HEK293T (cell line): Measurements from ENCODE around the gene PARVA.

Experiments used
- CTCF ChIA-PET: fragments of 350-600 bp; formaldehyde crosslinking; extraction: SDS; loops from one replicate; lab custom pipeline; 2021; ENCODE audit warnings: antibody characterized with exemption, inconsistent platforms; lab: Yijun Ruan, JAX
- POLR2A ChIA-PET: fragments of 350-600 bp; formaldehyde crosslinking; extraction: SDS; loops from one replicate; lab custom pipeline; 2020; ENCODE audit warnings: antibody characterized with exemption, inconsistent platforms; lab: Yijun Ruan, JAX
- DNase-seq: peaks from one replicate; pipeline ENCODE4 v3.0.0; 2012; ENCODE audit warnings: mixed read lengths; ENCODE audit errors: extremely low spot score
- ARNT ChIP-seq: fragments of 450-650 bp; IDR thresholded peaks from 2 replicates; pipeline ENCODE4 v1.6.1; 2017; ENCODE audit warnings: mild to moderate bottlenecking
- BHLHE40 ChIP-seq: fragments of 450-650 bp; IDR thresholded peaks from 2 replicates; pipeline ENCODE4 v1.6.1; 2016; ENCODE audit warnings: mild to moderate bottlenecking, moderate library complexity, borderline replicate concordance
- CTBP1 ChIP-seq: fragments of 450-650 bp; IDR thresholded peaks from 2 replicates; pipeline ENCODE4 v1.6.1; 2016; ENCODE audit warnings: borderline replicate concordance
- ELF4 ChIP-seq: fragments of 450-650 bp; IDR thresholded peaks from 2 replicates; pipeline ENCODE4 v1.6.1; 2017; ENCODE audit warnings: antibody characterized with exemption
- FOXA1 ChIP-seq: fragments of 450-650 bp; IDR thresholded peaks from 2 replicates; pipeline ENCODE4 v1.6.1; 2016; ENCODE audit warnings: mild to moderate bottlenecking
- FOXK2 ChIP-seq: fragments of 450-650 bp; IDR thresholded peaks from 2 replicates; pipeline ENCODE4 v1.6.1; 2016; ENCODE audit warnings: mild to moderate bottlenecking
- FOXM1 ChIP-seq: fragments of 450-650 bp; IDR thresholded peaks from 2 replicates; pipeline ENCODE4 v1.6.1; 2017; ENCODE audit warnings: mild to moderate bottlenecking, borderline replicate concordance
- HDGF ChIP-seq: fragments of 450-650 bp; IDR thresholded peaks from 2 replicates; pipeline ENCODE4 v1.6.1; 2017; ENCODE audit warnings: antibody characterized with exemption, borderline replicate concordance
- L3MBTL2 ChIP-seq: fragments of 450-650 bp; conservative IDR thresholded peaks from 2 replicates; pipeline ENCODE4 v1.6.1; 2016; ENCODE audit warnings: mild to moderate bottlenecking
- LEF1 ChIP-seq: fragments of 450-650 bp; IDR thresholded peaks from 2 replicates; pipeline ENCODE4 v1.6.1; 2017; ENCODE audit warnings: mild to moderate bottlenecking, borderline replicate concordance
- NFRKB ChIP-seq: fragments of 450-650 bp; IDR thresholded peaks from 2 replicates; pipeline ENCODE4 v1.6.1; 2016; ENCODE audit warnings: mild to moderate bottlenecking, moderate library complexity
- PKNOX1 ChIP-seq: fragments of 450-650 bp; IDR thresholded peaks from 2 replicates; pipeline ENCODE4 v1.6.1; 2016
- SP1 ChIP-seq: fragments of 450-650 bp; IDR thresholded peaks from 2 replicates; pipeline ENCODE4 v1.6.1; 2017
- SUZ12 ChIP-seq: fragments of 450-650 bp; IDR thresholded peaks from 2 replicates; pipeline ENCODE4 v1.6.1; 2016; ENCODE audit warnings: mild to moderate bottlenecking
- TARDBP ChIP-seq: fragments of 450-650 bp; IDR thresholded peaks from 2 replicates; pipeline ENCODE4 v1.6.1; 2016
- ZNF384 ChIP-seq: fragments of 450-650 bp; IDR thresholded peaks from 2 replicates; pipeline ENCODE4 v1.6.1; 2016

PARVA gene

GRCh38 chr11:12470236-12470635 is 92.9 kb downstream of the PARVA start:
- no peak for TF ChIP-seq SUZ12
- TF ChIP-seq HDGF, result no peak
- no peak for TF ChIP-seq LEF1
- TF ChIP-seq ARNT, result no peak
- no peak for TF ChIP-seq TARDBP
- no peak for TF ChIP-seq CTBP1
- TF ChIP-seq BHLHE40, result no peak
- TF ChIP-seq NFRKB, result no peak
- no peak for TF ChIP-seq ZNF384
- TF ChIP-seq PKNOX1, result no peak
- no peak for TF ChIP-seq L3MBTL2
- TF ChIP-seq SP1, result no peak
- no peak for TF ChIP-seq ELF4
- no peak for TF ChIP-seq FOXM1
- TF ChIP-seq FOXA1, result no peak
- ChIA-PET POLR2A (no interaction called here), CTCF (interaction anchor here (0.9 kb wide), 1 partner anchor 418 kb away, joined by 3 read pairs; no protein-coding TSS in a partner anchor)
- DNase-seq, result no peak

- POLR2A ChIA-PET, result interaction anchor here (1.1 kb wide), 1 partner anchor 37 kb away, joined by 3 read pairs; no protein-coding TSS in a partner anchor
- TF ChIP-seq L3MBTL2 (no peak), HDGF (no peak), TARDBP (no peak), FOXA1 (no peak), PKNOX1 (no peak), ZNF384 (no peak), FOXM1 (no peak), CTBP1 (no peak), FOXK2 (no peak), ARNT (no peak), LEF1 (no peak), NFRKB (no peak), SUZ12 (no peak), ELF4 (no peak), SP1 (no peak), BHLHE40 (no peak)
- CTCF ChIA-PET, result no interaction called here
- no peak for DNase-seq
Measured at GRCh38 chr11:12472401-12473005, 95.1 kb downstream of the PARVA start.

GRCh38 chr11:12473381-12473780 is 96.0 kb downstream of the PARVA start:
- ChIA-PET POLR2A (no interaction called here), CTCF (no interaction called here)
- DNase-seq, result no peak
- no peak for TF ChIP-seq SUZ12

GRCh38 chr11:12474871-12475270 is 97.5 kb downstream of the PARVA start:
- TF ChIP-seq PKNOX1 (no peak), ZNF384 (no peak), FOXK2 (no peak), FOXM1 (no peak), SP1 (no peak), BHLHE40 (no peak), TARDBP (no peak), L3MBTL2 (no peak), LEF1 (no peak)
- ChIA-PET CTCF (no interaction called here), POLR2A (no interaction called here)
- no peak for DNase-seq

GRCh38 chr11:12478743-12479142 is 101.4 kb downstream of the PARVA start:
- ChIA-PET POLR2A (no interaction called here), CTCF (no interaction called here)
- TF ChIP-seq ZNF384 (no peak), FOXM1 (no peak), PKNOX1 (no peak), SUZ12 (no peak), CTBP1 (no peak), TARDBP (no peak), FOXK2 (no peak), ELF4 (no peak), SP1 (no peak), ARNT (no peak), L3MBTL2 (no peak), NFRKB (no peak), BHLHE40 (no peak)
- no peak for DNase-seq

GRCh38 chr11:12480401-12480800 is 103.0 kb downstream of the PARVA start:
- no peak for TF ChIP-seq ZNF384
- no peak for TF ChIP-seq ARNT
- TF ChIP-seq FOXK2, result no peak
- no peak for TF ChIP-seq BHLHE40
- TF ChIP-seq ELF4, result no peak
- no peak for TF ChIP-seq HDGF
- TF ChIP-seq NFRKB, result no peak
- TF ChIP-seq TARDBP, result no peak
- TF ChIP-seq FOXM1, result no peak
- TF ChIP-seq PKNOX1, result no peak
- no peak for TF ChIP-seq FOXA1
- TF ChIP-seq SUZ12, result no peak
- TF ChIP-seq L3MBTL2, result no peak
- TF ChIP-seq CTBP1, result no peak
- no peak for TF ChIP-seq LEF1
- POLR2A ChIA-PET, result no interaction called here
- no peak for DNase-seq
- CTCF ChIA-PET, result no interaction called here
